HEK293T (cell line): ENCODE data around the gene GNPTG.
"Not testable (repeated sequence)": the region's sequence is repeated elsewhere in the genome, so short reads cannot be mapped to it uniquely, and the experiment has no call there.

ENCODE experiments used
- CTCF ChIA-PET: fragments of 350-600 bp; formaldehyde crosslinking; extraction: SDS; loops from one replicate; lab custom pipeline; 2021; ENCODE audit warnings: antibody characterized with exemption, inconsistent platforms; lab: Yijun Ruan, JAX
- POLR2A ChIA-PET: fragments of 350-600 bp; formaldehyde crosslinking; extraction: SDS; loops from one replicate; lab custom pipeline; 2020; ENCODE audit warnings: antibody characterized with exemption, inconsistent platforms; lab: Yijun Ruan, JAX
- DNase-seq: peaks from one replicate; pipeline ENCODE4 v3.0.0; 2012; ENCODE audit warnings: mixed read lengths; ENCODE audit errors: extremely low spot score
- ARNT ChIP-seq: fragments of 450-650 bp; IDR thresholded peaks from 2 replicates; pipeline ENCODE4 v1.6.1; 2017; ENCODE audit warnings: mild to moderate bottlenecking
- BHLHE40 ChIP-seq: fragments of 450-650 bp; IDR thresholded peaks from 2 replicates; pipeline ENCODE4 v1.6.1; 2016; ENCODE audit warnings: mild to moderate bottlenecking, moderate library complexity, borderline replicate concordance
- CTBP1 ChIP-seq: fragments of 450-650 bp; IDR thresholded peaks from 2 replicates; pipeline ENCODE4 v1.6.1; 2016; ENCODE audit warnings: borderline replicate concordance
- ELF4 ChIP-seq: fragments of 450-650 bp; IDR thresholded peaks from 2 replicates; pipeline ENCODE4 v1.6.1; 2017; ENCODE audit warnings: antibody characterized with exemption
- FOXA1 ChIP-seq: fragments of 450-650 bp; IDR thresholded peaks from 2 replicates; pipeline ENCODE4 v1.6.1; 2016; ENCODE audit warnings: mild to moderate bottlenecking
- FOXK2 ChIP-seq: fragments of 450-650 bp; IDR thresholded peaks from 2 replicates; pipeline ENCODE4 v1.6.1; 2016; ENCODE audit warnings: mild to moderate bottlenecking
- FOXM1 ChIP-seq: fragments of 450-650 bp; IDR thresholded peaks from 2 replicates; pipeline ENCODE4 v1.6.1; 2017; ENCODE audit warnings: mild to moderate bottlenecking, borderline replicate concordance
- HDGF ChIP-seq: fragments of 450-650 bp; IDR thresholded peaks from 2 replicates; pipeline ENCODE4 v1.6.1; 2017; ENCODE audit warnings: antibody characterized with exemption, borderline replicate concordance
- L3MBTL2 ChIP-seq: fragments of 450-650 bp; conservative IDR thresholded peaks from 2 replicates; pipeline ENCODE4 v1.6.1; 2016; ENCODE audit warnings: mild to moderate bottlenecking
- LEF1 ChIP-seq: fragments of 450-650 bp; IDR thresholded peaks from 2 replicates; pipeline ENCODE4 v1.6.1; 2017; ENCODE audit warnings: mild to moderate bottlenecking, borderline replicate concordance
- NFRKB ChIP-seq: fragments of 450-650 bp; IDR thresholded peaks from 2 replicates; pipeline ENCODE4 v1.6.1; 2016; ENCODE audit warnings: mild to moderate bottlenecking, moderate library complexity
- PKNOX1 ChIP-seq: fragments of 450-650 bp; IDR thresholded peaks from 2 replicates; pipeline ENCODE4 v1.6.1; 2016
- SP1 ChIP-seq: fragments of 450-650 bp; IDR thresholded peaks from 2 replicates; pipeline ENCODE4 v1.6.1; 2017
- SUZ12 ChIP-seq: fragments of 450-650 bp; IDR thresholded peaks from 2 replicates; pipeline ENCODE4 v1.6.1; 2016; ENCODE audit warnings: mild to moderate bottlenecking
- TARDBP ChIP-seq: fragments of 450-650 bp; IDR thresholded peaks from 2 replicates; pipeline ENCODE4 v1.6.1; 2016
- ZNF384 ChIP-seq: fragments of 450-650 bp; IDR thresholded peaks from 2 replicates; pipeline ENCODE4 v1.6.1; 2016

The GNPTG gene

GRCh38 chr16:1327619-1327947, 24.1 kb upstream of the GNPTG start:
- TF ChIP-seq CTBP1 (no peak), LEF1 (no peak), TARDBP (no peak), PKNOX1 (no peak), SUZ12 (no peak), SP1 (no peak), HDGF (no peak), FOXA1 (no peak), NFRKB (no peak)
- DNase-seq: no peak
- ChIA-PET CTCF (no interaction called here), POLR2A (interaction anchor here (2.0 kb wide), 1 partner anchor 93 kb away, joined by 6 read pairs; the partner anchor contains the start of gene UQCC4)

- CTCF ChIA-PET, DNase-seq, POLR2A ChIA-PET: not testable (repeated sequence)
Observed at GRCh38 chr16:1328136-1328535, 23.6 kb upstream of the GNPTG start.

GRCh38 chr16:1328961-1329360, 22.8 kb upstream of the GNPTG start:
- DNase-seq, CTCF ChIA-PET: not testable (repeated sequence)
- POLR2A ChIA-PET: interaction anchor here (0.9 kb wide), 1 partner anchor 20 kb away, joined by 3 read pairs; the partner anchor contains the start of gene UBE2I

GRCh38 chr16:1330260-1330914, 21.3 kb upstream of the GNPTG start:
- DNase-seq: no peak
- no peak for TF ChIP-seq SP1
- no peak for TF ChIP-seq FOXA1
- no peak for TF ChIP-seq PKNOX1
- TF ChIP-seq LEF1: no peak
- no peak for TF ChIP-seq ZNF384
- TF ChIP-seq ELF4: no peak
- no peak for TF ChIP-seq CTBP1
- no peak for TF ChIP-seq NFRKB
- no peak for TF ChIP-seq FOXM1
- TF ChIP-seq FOXK2: no peak
- no peak for TF ChIP-seq ARNT
- no peak for TF ChIP-seq SUZ12
- no peak for TF ChIP-seq HDGF
- TF ChIP-seq L3MBTL2: no peak
- no peak for TF ChIP-seq BHLHE40
- TF ChIP-seq TARDBP: no peak
- CTCF ChIA-PET: no interaction called here
- POLR2A ChIA-PET: no interaction called here

- ChIA-PET CTCF (no interaction called here), POLR2A (interaction anchor here (1.2 kb wide), 1 partner anchor 22 kb away, joined by 8 read pairs; no protein-coding TSS in a partner anchor)
- TF ChIP-seq ELF4: no peak
- no peak for TF ChIP-seq SUZ12
- TF ChIP-seq TARDBP: no peak
- no peak for TF ChIP-seq CTBP1
- no peak for TF ChIP-seq FOXA1
- no peak for TF ChIP-seq ZNF384
- TF ChIP-seq FOXK2: no peak
- no peak for TF ChIP-seq NFRKB
- no peak for DNase-seq
Observed at GRCh38 chr16:1330931-1331711, 20.6 kb upstream of the GNPTG start.

- no peak for DNase-seq
- ChIA-PET POLR2A (interaction anchor here (1.2 kb wide), 1 partner anchor 23 kb away, joined by 8 read pairs; no protein-coding TSS in a partner anchor), CTCF (no interaction called here)
- TF ChIP-seq FOXM1 (no peak), ELF4 (no peak), TARDBP (no peak), CTBP1 (no peak), LEF1 (no peak), BHLHE40 (no peak), PKNOX1 (no peak), L3MBTL2 (no peak), NFRKB (no peak), SP1 (no peak), SUZ12 (no peak), ARNT (no peak), HDGF (no peak), ZNF384 (no peak), FOXA1 (no peak), FOXK2 (no peak)
Observed at GRCh38 chr16:1331712-1332617, 19.8 kb upstream of the GNPTG start.
